Measurements from ENCODE around the gene GREM2. TPM values are rescaled to one million over a fixed set of nuclear protein-coding genes. Genes with fewer than 3 reads are reported as not detected.

The GREM2 gene
- total RNA-seq, 2 donors from 2014 or later = 1.6 TPM

- H3K27ac ChIP-seq = no peak overlapping the region
- ATAC-seq (ENCODE audit: insufficient number of reproducible peaks, low FRiP score, low read depth) = no peak
- TF ChIP-seq, protein P1, sequence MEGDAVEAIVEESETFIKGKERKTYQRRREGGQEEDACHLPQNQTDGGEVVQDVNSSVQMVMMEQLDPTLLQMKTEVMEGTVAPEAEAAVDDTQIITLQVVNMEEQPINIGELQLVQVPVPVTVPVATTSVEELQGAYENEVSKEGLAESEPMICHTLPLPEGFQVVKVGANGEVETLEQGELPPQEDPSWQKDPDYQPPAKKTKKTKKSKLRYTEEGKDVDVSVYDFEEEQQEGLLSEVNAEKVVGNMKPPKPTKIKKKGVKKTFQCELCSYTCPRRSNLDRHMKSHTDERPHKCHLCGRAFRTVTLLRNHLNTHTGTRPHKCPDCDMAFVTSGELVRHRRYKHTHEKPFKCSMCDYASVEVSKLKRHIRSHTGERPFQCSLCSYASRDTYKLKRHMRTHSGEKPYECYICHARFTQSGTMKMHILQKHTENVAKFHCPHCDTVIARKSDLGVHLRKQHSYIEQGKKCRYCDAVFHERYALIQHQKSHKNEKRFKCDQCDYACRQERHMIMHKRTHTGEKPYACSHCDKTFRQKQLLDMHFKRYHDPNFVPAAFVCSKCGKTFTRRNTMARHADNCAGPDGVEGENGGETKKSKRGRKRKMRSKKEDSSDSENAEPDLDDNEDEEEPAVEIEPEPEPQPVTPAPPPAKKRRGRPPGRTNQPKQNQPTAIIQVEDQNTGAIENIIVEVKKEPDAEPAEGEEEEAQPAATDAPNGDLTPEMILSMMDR (IDR thresholded peaks at IDR 0.05) = no peak
- no peaks in the 10 kb centered on the region for H3K36me3 ChIP-seq
- DNase-seq (ENCODE audit: low spot score) = no peak
- no peak overlapping the region for H3K4me3 ChIP-seq
- H3K4me1 ChIP-seq (ENCODE audit: control insufficient read depth in 1 of 2, low read depth in 2 of 2) = no peaks in the 10 kb centered on the region
- no peaks in the 10 kb centered on the region for H3K9me3 ChIP-seq
- no peaks in the 10 kb centered on the region for H3K27me3 ChIP-seq (replicated peaks; ENCODE audit: insufficient read depth)
Measured at GRCh38 chr1:240635466-240636256, 23.7 kb upstream of the GREM2 start.

DNA sequence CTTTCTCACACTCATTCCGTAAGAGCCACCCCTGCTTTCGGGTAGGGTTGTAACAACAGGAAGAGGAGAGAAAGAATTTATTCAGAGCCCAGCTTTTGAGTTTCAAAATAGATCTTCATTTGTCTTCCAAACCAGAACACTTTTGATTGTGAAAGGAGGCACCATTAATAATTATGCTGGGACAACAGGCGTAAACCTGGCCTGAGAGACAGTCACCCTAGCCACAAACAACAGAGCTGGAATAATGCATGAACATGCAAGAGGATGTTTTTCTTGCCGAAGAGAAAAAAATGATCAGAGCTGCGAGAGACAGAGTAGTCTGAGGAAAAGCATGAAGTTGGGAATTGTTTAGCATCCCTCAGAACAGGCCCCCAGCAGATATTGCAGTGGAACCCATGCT, 18.5 kb upstream of the GREM2 start:
- no peak overlapping the region for H3K27ac ChIP-seq
- DNase-seq (ENCODE audit: low spot score) (no peak), ATAC-seq (ENCODE audit: insufficient number of reproducible peaks, low FRiP score, low read depth) (no peak)
- H3K27me3 ChIP-seq (replicated peaks; ENCODE audit: insufficient read depth) = no peaks in the 10 kb centered on the region
- H3K9me3 ChIP-seq = no peaks in the 10 kb centered on the region
- TF ChIP-seq, protein P1 (IDR thresholded peaks at IDR 0.05) = no peak
- no peaks in the 10 kb centered on the region for H3K36me3 ChIP-seq
- no peaks in the 10 kb centered on the region for H3K4me1 ChIP-seq (ENCODE audit: control insufficient read depth in 1 of 2, low read depth in 2 of 2)
- no peak overlapping the region for H3K4me3 ChIP-seq

- ATAC-seq (ENCODE audit: insufficient number of reproducible peaks, low FRiP score, low read depth) (no peak), DNase-seq (ENCODE audit: low spot score) (no peak)
- Histone ChIP-seq H3K4me1 (ENCODE audit: control insufficient read depth in 1 of 2, low read depth in 2 of 2) (no peaks in the 10 kb centered on the region), H3K27me3 (replicated peaks; ENCODE audit: insufficient read depth) (no peaks in the 10 kb centered on the region), H3K4me3 (no peak overlapping the region), H3K27ac (no peak overlapping the region), H3K36me3 (no peaks in the 10 kb centered on the region), H3K9me3 (no peaks in the 10 kb centered on the region)
- TF ChIP-seq, protein P1 (IDR thresholded peaks at IDR 0.05) = no peak
Measured at GRCh38 chr1:240621249-240621648, 9.3 kb upstream of the GREM2 start.

DNA sequence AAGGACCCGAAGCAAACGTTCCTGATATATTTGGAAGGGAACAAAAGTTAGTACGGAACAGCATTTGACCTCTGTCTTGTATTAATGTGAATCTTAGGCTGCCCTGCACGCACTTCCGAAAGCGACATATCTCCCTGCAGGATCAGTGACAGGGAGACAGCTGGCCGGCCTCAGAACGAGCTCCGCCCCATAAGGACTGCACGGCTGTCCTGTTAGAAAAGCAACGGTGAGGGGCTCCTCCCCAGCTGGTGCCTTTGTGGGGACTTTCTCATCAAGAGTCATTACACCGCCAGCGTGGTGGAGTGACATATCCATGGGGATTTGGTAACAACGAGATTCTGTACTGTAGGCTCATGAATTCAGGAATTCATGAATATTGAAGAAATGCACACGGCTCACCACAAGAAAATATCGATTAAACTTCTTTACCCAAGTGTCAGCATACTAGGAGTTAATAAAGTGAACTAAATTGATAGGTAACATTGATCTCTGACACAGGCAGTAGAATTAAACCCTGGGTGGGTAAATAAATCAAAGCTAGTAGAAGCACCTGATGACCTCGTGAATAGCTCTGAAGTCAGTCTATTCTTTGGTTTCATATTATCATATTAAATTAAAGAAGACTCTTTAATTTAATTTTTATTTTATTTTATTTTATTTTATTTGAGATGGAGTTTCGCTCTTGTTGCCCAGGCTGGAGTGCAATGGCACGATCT, 8.1 kb upstream of the GREM2 start:
- no peak for ATAC-seq (ENCODE audit: insufficient number of reproducible peaks, low FRiP score, low read depth)
- Histone ChIP-seq H3K36me3 (no peaks in the 10 kb centered on the region), H3K4me1 (ENCODE audit: control insufficient read depth in 1 of 2, low read depth in 2 of 2) (no peaks in the 10 kb centered on the region), H3K27me3 (replicated peaks; ENCODE audit: insufficient read depth) (no peaks in the 10 kb centered on the region), H3K4me3 (no peak overlapping the region), H3K27ac (no peak overlapping the region), H3K9me3 (no peaks in the 10 kb centered on the region)
- DNase-seq (ENCODE audit: low spot score) = no peak
- TF ChIP-seq, protein P1 (IDR thresholded peaks at IDR 0.05) = no peak

GRCh38 chr1:240619357-240619756, 7.4 kb upstream of the GREM2 start:
- TF ChIP-seq, protein P1 (IDR thresholded peaks at IDR 0.05) = no peak
- Histone ChIP-seq H3K4me3 (no peak overlapping the region), H3K27ac (no peak overlapping the region), H3K36me3 (no peaks in the 10 kb centered on the region), H3K4me1 (ENCODE audit: control insufficient read depth in 1 of 2, low read depth in 2 of 2) (no peaks in the 10 kb centered on the region), H3K9me3 (no peaks in the 10 kb centered on the region), H3K27me3 (replicated peaks; ENCODE audit: insufficient read depth) (no peaks in the 10 kb centered on the region)
- DNase-seq (ENCODE audit: low spot score) (no peak), ATAC-seq (ENCODE audit: insufficient number of reproducible peaks, low FRiP score, low read depth) (no peak)
